Retina (tissue), 1 donor: ENCODE measurements around the gene OXCT1.
"Not testable (repeated sequence)": the region's sequence is repeated elsewhere in the genome, so short reads cannot be mapped to it uniquely, and the experiment has no call there.

Experiments used
- DNase-seq: peaks from one replicate; pipeline ENCODE4 v3.0.0-alpha.2; 2016

Gene OXCT1

GRCh38 chr5:41821051-41821450, 49.2 kb downstream of the OXCT1 start:
- DNase-seq: no peak

GRCh38 chr5:41820150-41820549, 50.1 kb downstream of the OXCT1 start:
- DNase-seq: no peak

GRCh38 chr5:41817625-41818301, 52.5 kb downstream of the OXCT1 start:
- no peak for DNase-seq

DNA sequence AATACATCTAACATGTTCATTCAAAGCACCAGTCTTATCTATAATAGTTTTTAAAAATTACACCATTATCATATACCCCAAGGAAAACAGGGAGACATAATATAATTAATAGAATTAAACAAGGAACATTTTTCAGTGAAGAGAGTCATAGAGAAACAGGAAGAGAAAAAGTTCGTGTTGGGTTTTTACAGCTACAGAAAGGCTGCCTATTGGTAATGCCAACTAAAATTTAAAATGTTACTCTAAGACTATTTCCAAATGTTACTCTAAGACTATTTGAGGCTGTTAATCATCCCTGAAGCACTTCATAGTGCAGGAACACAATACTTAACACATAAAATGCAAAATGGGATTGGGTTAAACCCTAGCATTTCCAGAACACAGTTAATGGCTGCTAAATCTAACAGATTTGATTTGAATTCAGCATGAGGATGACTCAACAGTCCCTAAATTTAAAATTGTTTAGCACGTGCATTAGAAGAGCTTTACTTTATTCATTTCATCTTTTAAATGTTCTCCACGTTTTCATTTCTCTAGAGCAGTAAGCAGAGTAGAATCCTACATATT, 54.5 kb downstream of the OXCT1 start:
- DNase-seq: no peak

DNA sequence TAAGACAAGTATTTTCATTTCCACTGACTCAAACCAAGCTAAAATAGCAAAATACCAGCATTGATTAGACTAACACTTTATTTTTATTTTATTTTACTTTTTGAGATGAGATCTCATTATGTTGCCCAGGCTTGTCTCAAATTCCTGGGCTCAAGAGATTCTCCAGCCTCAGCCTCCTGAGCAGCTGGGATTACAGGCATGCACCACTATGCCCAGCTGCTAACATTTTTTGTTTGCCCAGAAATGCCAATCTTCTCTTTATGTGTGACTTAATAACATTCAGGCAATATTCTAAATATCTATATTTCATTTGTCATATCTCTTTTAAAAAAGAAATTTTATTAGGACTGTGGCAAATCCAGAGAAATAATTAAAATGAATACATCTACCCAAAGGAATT, 55.0 kb downstream of the OXCT1 start:
- DNase-seq: no peak

- DNase-seq: not testable (repeated sequence)
Measured at GRCh38 chr5:41814306-41814705, 55.9 kb downstream of the OXCT1 start.

DNA sequence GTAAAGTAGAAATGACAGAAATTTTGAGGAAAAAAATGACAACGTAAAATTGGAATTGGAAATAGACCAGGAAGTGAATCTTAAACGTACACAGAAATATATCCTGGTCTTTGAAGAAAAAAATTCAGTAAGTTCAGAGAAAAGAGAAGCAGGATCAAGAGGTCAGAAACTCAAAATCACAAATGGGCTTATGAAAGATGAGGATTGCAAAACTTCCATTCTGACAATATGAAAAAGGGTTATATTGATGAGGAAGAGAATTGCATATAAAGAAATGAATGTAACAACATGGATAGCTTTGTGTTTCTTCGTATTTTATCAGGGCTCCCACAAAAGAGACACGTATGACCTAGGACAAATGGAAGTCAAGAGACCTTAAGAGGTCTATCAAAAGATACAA, 58.1 kb downstream of the OXCT1 start:
- no peak for DNase-seq

- no peak for DNase-seq
Measured at GRCh38 chr5:41809128-41809527, 61.1 kb downstream of the OXCT1 start.

DNA sequence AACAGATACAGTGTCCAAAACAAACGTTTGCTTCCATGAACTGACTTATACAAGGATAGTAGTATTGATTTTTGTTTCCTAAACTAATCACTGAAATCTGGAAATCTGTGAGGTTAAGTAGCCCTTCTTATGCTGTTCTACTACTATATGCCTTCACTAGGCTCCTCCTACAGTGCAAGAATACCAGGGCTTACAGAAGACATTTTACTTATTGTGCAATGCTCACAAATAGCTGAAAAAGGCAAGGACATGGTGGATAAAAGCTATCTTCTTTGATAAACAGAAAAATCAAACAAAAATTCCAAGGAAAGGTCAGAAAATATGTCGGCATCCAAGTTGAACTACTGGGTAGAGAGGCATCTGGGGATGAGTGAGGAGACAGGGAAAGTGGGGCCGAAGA, 61.9 kb downstream of the OXCT1 start:
- DNase-seq: no peak

GRCh38 chr5:41797662-41798061, 72.6 kb downstream of the OXCT1 start:
- DNase-seq: no peak

DNA sequence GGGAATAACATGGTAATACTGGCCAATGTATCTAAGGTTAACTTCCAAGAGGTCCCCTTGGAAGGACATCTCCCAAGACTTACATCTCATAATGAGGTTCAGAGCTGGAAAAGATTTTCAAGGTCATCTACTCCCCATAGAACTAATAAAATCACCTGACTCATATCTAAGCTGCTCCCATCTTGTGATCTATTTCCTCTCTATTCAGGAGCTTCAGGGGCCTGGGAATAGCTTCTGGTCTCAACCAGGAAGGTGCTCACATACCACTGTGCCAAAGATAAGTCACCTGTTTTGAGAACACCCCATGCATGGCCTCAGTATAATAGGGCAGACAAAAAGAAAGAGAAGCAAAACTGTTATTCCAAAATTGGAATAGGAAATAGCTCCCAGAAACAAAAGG, 74.2 kb downstream of the OXCT1 start:
- DNase-seq: no peak

GRCh38 chr5:41795125-41795524, 75.1 kb downstream of the OXCT1 start:
- DNase-seq: no peak

GRCh38 chr5:41794471-41794870, 75.8 kb downstream of the OXCT1 start:
- DNase-seq: no peak

- DNase-seq: no peak
Measured at GRCh38 chr5:41793141-41793770, 77.0 kb downstream of the OXCT1 start.

GRCh38 chr5:41790038-41790776, 80.0 kb downstream of the OXCT1 start:
- DNase-seq: no peak

GRCh38 chr5:41789434-41789833, 80.8 kb downstream of the OXCT1 start:
- DNase-seq: no peak

- no peak for DNase-seq
Measured at GRCh38 chr5:41788941-41789368, 81.3 kb downstream of the OXCT1 start.

DNA sequence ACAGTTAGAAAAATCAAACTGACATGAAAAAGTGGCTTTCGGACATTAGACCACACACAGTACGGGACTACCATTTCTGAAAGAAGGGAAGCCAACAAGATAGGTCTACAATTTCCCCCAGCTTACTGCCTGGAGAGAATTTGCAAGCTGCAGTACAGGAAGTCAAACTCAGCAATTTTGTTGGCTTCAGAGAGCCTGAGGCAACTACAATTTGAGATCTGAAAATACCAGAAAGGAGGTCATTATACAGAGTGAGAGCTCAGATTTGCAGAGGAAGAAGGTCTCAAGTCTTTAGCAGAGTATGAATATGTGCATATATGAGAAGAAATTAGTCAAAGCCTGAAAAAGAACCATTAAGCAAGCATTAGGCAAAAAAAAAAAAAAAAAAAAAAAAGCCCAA, 83.0 kb downstream of the OXCT1 start:
- no peak for DNase-seq

DNA sequence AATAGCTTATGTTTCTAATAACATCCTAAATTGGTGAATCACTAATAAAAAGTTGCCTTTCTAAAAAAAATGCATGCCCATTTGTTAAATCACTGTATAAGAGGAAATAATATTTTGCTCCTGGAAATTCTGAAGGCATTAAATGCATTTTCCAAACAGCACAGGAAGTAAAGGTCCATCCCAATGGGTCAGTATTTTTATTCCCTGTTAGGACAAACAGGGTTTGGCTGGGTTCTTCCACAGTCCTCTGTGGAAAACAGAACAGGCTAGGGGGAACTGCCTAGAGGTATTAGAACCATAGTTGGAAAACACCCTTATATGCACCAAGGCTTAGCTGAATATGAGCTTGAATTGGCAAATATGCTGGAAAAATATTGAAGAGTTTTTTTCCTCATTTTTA, 85.2 kb downstream of the OXCT1 start:
- no peak for DNase-seq

DNA sequence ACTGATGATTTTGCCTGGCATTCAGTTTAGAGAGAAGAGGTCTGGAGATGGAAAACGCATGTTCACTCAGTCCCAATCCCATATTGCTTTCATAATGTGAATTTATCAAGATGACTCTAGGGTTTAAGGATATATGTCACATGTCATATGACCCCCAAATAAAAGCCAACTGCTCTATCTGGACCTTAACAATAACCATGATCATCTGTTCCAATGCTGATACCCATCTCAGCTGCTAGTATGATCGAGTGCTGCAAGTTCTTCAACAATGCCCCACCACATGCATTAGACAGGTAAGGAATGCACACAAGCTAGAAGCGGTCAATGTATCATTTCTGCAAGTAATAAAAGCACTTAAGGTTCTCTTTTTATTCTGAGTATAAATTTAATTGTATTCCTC, 91.8 kb downstream of the OXCT1 start:
- DNase-seq: no peak

DNA sequence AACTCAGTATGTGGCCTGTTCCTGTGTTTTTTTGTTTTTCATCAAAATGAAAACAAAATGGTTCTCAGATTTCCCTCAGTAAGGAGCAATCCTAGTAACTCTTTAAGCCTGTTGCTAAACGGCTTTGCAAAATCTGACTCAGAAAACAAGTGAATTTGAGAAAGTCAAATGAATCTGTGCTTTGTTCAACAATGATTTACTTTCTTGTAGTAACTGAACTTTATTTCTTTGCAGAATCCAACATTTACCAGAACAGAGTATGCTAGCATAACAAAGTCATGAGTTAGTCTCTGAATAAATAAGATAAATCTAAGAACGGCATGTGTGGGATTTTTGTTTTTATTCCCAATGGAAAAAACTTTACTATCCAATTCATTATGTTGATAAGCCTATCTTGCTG, 93.8 kb downstream of the OXCT1 start:
- DNase-seq: no peak

- no peak for DNase-seq
Measured at GRCh38 chr5:41773799-41774198, 96.4 kb downstream of the OXCT1 start.

DNA sequence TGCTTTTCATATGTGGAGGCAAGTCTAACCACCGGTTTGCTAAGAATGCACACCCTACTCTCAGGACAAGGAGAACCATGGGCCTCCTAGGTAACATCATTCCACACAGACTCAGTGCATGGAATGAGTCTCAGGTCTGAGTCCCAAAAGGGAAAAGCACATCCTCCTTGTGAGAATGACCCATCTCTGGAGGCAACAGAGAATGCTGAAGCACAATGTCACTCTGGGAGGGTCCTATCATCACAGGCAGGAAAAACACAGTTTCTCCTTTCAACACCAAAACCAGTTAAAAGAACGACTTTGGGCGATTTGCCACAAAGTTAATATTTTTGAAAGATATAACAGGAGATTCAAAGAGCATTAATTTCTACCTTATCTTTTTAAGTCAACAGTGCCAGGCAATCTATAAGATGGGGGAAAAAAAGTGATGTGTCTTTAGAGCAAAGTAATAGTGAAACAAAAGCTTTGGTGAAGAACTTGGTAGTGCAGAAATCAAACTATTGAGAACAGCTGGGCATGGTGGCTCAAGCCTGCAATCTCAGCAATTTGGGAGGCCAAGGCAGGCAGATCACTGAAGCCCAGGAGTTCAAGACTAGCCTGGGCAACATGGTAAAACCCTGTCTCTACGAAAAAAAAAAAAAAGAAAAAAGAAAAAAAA, 97.3 kb downstream of the OXCT1 start:
- DNase-seq: no peak
